Right lobe of liver (tissue), 4 donors: ENCODE data around the gene ANKRD29.

Experiments
- POLR2A ChIP-seq: fragments of 450-650 bp; IDR thresholded peaks from one replicate; pipeline ENCODE4 v1.6.1; 2017; ENCODE audit warnings: antibody characterized with exemption, mild to moderate bottlenecking
- TF ChIP-seq, protein P1 (sequence below), 4 donors: fragments of 200-600 bp in 3 of 4; fragments of 450-650 bp in 1 of 4; IDR thresholded peaks; one replicate each; pipeline versions ENCODE4 v1.5.1 to v1.8.0; 2016 to 2022; ENCODE audit warnings: antibody characterized with exemption in 4 of 4, mild to moderate bottlenecking in 2 of 4
- donor health status: DM: no; HTN: no; CAD: no.
- donor health status: DM: no; HTN: no; CAD: no.
- donor health status: DM: no; HTN: yes; CAD: no.

DNA sequence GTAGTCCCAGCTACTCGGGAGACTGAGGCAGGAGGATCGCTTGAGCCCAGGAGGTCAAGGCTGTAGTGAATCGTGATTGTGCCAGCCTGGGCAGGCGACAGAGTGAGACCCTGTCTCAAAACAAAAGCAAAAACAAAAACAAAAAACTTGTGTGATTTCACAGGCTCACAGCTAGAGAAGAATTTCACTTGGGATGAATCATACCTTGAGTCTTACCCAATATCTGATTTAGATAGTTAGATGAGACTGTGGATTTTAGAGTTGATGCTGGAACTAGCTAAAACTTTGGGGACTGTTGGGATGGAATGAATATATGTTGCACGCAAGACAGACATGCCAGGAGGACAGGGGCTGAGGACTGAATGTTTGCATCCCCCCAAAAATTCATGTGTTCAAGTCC is 4.4 kb downstream of the ANKRD29 start:
- TF ChIP-seq, protein P1, sequence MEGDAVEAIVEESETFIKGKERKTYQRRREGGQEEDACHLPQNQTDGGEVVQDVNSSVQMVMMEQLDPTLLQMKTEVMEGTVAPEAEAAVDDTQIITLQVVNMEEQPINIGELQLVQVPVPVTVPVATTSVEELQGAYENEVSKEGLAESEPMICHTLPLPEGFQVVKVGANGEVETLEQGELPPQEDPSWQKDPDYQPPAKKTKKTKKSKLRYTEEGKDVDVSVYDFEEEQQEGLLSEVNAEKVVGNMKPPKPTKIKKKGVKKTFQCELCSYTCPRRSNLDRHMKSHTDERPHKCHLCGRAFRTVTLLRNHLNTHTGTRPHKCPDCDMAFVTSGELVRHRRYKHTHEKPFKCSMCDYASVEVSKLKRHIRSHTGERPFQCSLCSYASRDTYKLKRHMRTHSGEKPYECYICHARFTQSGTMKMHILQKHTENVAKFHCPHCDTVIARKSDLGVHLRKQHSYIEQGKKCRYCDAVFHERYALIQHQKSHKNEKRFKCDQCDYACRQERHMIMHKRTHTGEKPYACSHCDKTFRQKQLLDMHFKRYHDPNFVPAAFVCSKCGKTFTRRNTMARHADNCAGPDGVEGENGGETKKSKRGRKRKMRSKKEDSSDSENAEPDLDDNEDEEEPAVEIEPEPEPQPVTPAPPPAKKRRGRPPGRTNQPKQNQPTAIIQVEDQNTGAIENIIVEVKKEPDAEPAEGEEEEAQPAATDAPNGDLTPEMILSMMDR (IDR thresholded peaks at IDR 0.05): no peak
- TF ChIP-seq POLR2A: no peak
